ENCODE results near the gene KIF26B.
A peak's percentile ranks its signal among the peaks of the same experiment; 100 is the strongest.

KIF26B gene

DNA sequence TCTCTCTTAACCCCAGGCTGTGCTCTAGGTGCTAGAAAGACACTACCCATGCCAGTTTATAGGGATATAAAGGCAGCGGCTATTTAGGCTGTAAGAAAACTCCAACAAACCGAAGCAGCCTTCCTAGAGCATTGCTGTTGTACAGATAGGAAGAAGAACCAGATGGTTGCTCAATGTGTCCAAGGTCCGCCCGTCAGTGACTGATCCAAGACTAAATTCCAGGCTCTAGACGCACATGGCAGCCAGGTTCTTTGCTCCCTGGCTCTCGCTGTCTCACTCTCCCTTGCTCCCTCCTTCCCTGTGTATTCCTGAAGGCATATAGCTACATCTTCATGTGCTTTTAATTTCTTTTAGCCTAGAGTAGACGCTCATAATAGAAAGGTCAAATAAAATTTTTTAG lies 303.4 kb downstream of the KIF26B start:
- FAIRE-seq (no peak), DNase-seq (ENCODE audit: low spot score) (no peak)

DNA sequence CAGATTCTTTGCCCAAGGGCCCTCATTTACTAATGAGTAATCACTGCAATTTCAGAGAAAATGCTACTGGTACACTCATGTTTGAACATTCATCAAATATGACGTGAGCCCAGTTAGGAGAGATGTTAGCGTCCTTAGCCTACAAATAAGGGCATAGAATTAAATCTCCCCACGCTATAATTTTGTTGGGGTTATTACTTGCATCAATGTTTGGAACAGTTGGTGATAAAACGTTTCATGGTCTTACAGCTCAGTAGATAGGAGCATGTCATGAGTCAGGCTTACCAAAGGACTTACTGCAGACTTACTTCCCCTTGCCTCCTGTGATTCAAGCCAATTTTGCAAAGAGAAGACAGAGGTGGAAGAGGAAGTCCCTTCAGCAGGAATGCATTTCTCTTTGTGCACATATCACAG lies 304.0 kb downstream of the KIF26B start:
- DNase-seq (ENCODE audit: low spot score) = no peak

DNA sequence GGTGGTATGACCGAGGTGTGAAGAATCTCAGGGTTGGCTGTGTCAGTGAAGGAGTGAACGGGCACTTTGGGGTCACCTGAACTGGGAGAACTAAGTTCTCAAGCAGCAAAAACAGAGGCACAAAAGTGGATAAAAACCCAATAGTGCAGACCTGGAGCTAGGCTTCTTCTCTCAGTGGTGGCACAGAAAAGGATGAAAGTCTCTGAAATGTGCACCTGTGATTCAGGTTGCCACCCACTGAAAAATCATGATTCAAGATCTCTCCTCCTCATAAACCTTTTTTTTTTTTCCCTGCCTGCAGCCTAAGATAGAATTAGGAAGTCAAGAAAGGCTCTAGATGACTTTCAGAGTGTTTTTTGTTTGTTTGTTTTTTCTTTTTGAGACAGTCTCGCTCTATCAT lies 304.8 kb downstream of the KIF26B start:
- FAIRE-seq (no peak), DNase-seq (ENCODE audit: low spot score) (no peak)

More for the DNA sequence above, 304.0 kb downstream of the KIF26B start:
- FAIRE-seq = no peak

DNA sequence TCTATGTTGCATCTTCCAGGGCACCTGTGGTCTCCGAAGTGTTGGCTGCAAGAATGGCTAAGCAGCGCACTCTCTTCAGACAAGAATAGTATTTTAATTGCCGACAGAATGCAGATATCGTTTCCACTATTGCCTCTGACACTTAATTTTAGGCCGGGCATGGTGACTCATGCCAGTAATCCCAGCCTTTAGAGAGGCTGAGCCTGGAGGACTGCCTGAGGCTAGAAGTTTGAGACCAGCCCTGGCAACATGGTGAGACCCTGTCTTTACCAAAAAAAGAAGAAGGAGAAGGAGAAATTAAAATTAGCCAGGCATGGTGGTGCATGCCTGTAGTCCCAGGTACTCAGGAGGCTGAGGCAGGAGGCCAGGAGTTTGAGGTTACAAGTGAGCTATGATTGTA lies 306.9 kb downstream of the KIF26B start:
- DNase-seq (ENCODE audit: low spot score) = no peak
- no peak for FAIRE-seq

DNA sequence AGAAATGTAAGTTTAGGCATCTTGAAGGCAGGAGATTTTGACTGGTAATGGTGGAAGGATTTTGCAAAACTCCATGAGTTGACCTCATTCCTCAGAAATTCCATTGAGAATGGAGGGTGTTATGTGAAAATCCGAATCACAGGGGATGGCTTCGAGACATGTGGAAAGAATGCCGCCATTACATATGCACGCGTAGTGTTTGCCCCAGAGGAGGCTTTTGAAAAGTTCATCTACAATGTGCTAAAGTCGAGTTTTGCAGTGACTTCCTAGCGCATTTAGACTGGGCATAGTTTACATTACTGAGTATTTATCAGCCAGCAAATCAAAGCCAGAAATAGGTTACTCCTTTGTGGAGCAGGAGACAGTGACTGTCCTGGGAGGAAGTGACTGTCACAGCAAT lies 307.4 kb downstream of the KIF26B start:
- FAIRE-seq (no peak), DNase-seq (ENCODE audit: low spot score) (no peak)

DNA sequence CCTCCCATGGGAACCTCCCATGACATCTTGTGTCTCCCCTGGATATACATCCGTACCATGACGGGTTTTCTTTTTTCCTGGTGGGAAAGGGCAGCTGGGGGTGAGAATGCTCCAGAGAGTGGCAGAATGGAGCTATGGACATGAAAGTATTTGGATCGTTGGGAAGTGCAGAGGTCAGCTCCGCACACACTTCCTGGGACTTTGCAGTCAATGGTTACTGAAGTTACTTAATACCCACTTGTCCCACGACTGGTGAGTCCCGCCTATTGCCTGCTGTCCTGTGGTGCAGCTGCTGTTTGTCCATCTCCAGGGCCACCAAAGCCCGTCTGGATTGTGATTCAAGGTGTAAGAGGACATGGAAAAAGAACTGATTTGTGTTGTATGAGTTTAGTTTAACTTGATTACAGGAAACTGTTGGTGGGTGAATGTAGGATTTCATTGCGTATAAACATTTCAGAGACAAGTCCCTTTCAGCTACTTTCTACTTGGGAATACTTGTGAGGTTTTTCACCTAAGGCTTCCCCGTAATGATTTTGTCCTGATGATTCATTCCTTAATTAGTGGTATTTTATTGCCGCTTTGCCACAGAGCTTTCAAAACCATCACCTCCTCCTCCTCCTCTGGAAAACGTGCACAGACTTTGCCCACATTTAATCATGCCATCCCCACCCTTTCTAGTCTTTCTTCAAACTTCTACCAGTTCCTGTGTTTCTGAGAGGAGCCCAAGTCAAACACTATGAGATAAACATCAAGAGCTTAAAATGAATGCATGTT lies 308.8 kb downstream of the KIF26B start:
- FAIRE-seq (no peak), DNase-seq (ENCODE audit: low spot score) (no peak)

DNA sequence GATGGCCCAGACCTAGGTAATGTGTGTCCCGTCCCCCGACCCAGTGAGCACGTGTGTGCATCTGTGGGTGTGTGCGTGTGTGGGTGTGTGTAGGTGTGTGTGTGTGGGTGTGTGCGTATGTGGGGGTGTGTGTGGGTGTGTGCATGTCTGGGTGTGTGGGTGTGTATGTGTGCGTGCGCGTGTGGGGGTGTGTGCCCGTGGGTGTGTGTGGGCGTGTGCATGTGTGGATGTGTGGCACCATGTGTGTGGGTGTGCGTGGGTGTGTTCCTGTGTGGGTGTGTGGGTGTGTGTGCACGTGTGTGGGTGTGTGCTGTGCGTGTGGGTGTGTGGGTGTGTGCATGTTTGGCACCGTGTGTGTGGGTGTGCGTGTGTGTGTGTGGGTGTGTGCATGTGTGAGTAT lies 309.5 kb downstream of the KIF26B start:
- no peak for DNase-seq (ENCODE audit: low spot score)
- FAIRE-seq = peak; percentile 98

DNA sequence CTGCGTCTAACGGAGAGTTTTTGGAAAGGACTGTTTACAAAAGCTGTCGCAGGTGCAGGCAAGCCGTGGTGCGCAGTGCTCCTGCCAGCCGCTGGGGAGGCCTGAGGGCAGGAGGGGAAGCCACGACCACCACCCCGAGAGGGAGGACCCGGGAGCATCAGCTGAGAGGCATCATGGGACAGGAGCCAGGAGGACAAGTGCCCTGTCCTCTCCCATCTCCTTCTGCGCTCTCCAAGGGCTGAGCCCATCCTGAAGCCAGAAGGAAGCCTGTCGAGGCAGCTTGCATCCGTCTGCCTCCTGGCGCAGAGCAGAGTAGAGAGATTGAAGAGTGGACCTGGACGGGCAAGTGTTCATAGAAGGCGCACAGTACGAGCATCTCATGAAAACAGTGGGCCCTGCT lies 310.9 kb downstream of the KIF26B start:
- no peak for DNase-seq (ENCODE audit: low spot score)

DNA sequence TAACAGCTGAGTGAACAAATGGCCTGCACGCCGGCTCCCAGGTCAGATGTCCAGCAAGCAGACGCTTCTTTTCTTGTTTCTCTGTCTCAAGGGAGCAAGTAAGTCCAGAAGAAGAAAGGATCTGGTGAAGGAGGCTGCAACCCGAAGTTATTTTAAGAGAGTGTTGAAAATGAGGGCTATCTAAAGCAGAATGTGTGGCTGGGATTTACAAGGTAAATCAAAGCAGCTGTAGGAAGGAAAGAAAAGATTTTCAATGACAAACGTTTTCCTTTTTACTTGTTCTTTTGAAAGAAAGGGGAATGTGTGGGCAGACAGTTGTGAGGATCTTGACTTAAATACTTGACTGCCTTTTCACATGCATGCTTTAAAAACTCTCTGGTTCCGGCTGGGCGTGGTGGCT lies 311.5 kb downstream of the KIF26B start:
- FAIRE-seq (no peak), DNase-seq (ENCODE audit: low spot score) (no peak)

More for the DNA sequence above, 310.9 kb downstream of the KIF26B start:
- no peak for FAIRE-seq

DNA sequence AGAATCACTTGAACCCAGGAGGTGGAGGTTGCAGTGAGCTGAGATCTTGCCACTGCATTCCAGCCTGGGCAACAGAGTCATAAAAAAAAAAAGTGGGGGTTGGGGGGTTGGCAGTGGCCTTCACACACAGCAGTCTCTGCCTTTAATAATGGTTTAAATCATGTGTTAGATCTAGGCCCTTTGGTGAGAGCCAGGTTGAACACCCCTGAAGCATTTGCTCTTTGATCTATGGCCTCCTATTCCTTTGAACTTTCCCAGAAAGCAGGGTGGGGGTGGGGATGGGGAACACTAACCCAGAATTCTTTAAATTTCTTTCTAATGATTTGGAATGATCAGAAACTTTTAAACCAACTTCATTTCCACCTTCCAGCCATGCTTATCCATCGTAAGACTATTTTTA lies 313.0 kb downstream of the KIF26B start:
- no peak for FAIRE-seq

DNA sequence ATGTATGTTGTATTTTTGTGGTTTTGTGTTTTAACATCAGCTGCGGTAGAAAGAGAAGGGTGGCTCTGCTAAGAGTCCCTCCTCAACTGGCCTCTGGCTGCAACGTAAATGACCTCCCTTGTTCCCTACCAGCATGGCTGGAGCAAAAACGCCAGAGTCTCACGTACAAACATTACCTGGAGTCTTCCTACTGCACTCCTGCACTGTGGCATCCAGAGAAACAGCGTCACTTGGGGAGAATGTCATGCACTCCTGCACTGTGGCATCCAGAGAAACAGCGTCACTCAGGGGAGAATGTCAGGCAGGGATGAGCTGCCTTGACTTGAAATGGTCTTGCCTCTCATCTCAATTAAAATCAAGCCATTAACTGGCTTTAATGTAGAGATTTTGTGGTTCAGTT lies 314.2 kb downstream of the KIF26B start:
- DNase-seq (ENCODE audit: low spot score) = no peak
- no peak for FAIRE-seq

More for the DNA sequence above, 313.0 kb downstream of the KIF26B start:
- no peak for DNase-seq (ENCODE audit: low spot score)

DNA sequence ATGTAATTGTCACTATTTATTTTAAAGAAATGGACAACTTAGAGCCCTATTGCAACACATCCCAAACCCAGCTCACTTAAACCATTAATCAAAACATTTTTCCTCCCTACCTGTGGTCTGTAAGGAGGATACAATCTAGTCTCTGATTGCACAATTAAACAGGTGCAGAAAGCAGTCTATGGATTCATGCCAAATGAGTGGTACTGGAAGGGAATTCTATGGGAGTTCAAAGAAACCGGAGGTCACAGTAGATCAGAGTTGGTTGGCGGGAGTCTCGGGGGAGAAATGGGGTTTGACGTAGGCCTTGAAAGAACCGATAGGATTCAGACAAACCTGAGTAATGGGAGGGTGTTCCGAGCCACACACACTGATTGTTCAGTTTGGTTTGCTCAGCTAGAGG lies 314.9 kb downstream of the KIF26B start:
- DNase-seq (ENCODE audit: low spot score) = no peak
- no peak for FAIRE-seq

DNA sequence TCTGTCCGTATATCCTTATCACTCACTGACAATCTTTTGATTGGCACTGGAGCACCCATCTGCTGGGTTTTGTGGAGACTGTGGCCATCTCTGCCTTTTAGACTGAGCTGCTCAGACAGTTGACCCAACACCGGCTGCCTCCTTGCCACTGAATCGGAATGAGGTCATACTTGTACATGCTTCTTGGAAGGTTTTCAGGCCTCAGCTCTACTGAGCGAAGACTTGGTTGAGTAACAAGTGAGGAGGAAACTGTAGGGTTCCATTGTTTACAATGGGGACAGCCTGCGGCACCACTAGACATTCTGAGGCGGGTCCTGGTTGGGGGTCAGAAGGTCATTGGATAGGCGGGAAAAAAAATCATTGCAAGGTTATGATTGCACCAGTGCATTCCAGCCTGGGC lies 320.3 kb downstream of the KIF26B start:
- FAIRE-seq (no peak), DNase-seq (ENCODE audit: low spot score) (no peak)

DNA sequence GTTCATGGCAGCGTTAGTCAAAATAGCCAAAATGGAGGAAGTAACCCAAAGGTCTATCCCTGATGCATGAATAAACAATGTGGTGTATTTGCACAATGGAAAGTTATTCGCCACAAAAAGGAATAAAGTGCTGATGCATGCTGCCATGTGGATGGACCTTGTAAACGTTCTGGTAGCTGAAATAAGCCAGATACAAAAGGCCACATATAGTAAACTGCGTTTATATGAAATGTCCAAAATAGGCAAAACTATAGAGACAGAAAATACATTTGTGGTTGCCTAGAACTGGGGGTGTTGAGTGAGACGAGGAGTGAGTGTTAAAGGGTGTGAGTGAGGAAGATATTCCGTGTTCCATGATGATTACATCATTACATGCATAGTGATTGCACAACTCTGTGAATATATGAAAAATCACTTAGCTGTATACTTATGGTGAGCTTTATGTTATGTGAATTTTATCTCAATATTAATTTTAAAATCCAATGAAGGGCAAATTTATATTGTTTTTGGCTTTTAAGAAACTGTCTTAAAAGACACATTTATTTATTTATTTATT lies 321.3 kb downstream of the KIF26B start:
- no peak for FAIRE-seq
- no peak for DNase-seq (ENCODE audit: low spot score)

DNA sequence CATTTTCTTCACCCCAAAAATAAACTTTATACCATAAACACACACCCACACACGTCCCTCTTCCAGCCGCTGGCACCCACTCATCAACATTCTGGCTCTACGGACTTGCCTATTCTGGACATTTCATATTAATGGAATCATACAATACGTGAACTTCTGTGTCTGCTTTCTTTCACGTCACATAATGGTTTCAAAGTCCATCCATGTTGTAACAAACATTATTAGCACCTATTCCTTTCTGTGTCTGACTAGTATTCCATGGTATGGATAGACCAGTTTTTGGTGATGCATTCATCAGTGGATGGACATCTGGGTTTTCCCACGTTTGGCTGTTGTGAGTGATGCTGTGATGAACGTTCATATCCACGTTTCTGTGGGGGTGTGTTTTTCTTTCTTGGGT lies 323.2 kb downstream of the KIF26B start:
- DNase-seq (ENCODE audit: low spot score) = no peak
- FAIRE-seq = no peak

DNA sequence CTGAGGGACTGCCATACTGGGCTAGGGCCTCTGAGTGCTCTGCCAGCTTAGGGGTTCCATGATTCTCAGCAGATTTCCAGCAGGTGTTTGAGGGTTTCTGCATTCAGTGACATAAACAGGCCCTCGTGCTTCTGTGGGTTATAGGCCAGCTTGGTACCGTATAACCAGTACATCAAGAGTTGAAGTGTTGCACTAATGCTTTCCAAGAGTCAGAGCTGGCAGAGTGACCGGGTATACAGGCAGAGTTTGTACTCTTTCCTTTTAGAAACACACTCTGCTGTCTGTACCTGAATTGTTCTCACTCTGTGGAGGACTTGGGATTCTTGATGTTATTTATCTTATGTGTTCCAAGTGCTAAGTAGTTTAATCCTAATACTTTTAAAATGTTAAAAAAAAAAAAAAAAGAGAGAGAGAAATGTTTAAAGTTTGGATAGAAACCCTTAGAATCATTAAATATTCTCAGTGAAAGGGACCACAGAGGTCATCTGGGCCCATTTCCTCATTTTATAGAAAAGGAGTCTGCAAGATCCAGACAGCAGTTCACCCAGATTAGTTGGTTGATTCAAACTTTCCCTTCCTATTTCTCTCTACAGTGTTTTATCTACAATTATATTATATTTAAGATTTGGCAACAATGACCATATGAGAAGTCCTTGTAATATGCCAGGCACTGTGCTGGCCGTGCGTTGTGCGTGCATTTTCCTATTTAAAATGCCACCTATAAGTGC lies 325.8 kb downstream of the KIF26B start:
- FAIRE-seq (no peak), DNase-seq (ENCODE audit: low spot score) (no peak)

DNA sequence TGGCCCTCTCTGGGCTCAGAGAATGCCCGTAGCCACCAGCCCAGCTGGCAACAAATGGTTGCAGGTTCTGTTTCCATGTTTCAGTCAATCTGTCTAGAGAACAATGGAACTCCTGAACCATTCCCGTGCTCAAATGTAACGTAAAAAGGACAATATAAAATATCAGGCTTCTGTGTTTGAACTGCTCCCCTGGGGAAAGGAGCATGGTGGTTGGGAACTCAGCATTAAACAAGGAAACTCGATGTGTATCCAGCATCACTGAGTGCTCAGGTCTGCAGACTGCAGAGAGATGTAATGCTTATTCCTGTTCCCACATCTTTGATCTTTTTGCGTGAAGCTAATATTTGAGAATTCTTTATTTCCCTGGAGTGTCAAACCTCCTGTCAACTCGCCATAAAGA lies 326.5 kb downstream of the KIF26B start:
- FAIRE-seq (no peak), DNase-seq (ENCODE audit: low spot score) (no peak)

DNA sequence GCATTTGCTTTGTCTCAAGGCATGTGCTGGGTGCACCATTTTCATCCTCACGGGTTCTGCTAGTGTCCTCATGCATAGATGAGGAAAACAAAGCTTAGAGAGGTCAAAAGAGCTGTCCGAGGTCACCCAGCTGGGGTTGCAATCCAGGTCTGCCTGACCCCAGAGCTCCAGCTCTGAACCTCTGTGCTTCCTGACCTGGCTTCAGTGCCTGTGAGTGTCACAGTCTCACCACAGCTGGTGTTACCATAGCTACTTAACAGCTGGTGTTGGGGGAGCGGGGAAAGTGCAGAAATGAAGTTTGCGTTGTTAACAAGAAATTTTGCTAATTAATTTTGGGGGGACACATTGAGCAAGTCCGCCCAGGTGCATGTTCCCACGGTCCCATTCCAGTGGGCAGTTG lies 328.5 kb downstream of the KIF26B start:
- DNase-seq (ENCODE audit: low spot score) (no peak), FAIRE-seq (no peak)

DNA sequence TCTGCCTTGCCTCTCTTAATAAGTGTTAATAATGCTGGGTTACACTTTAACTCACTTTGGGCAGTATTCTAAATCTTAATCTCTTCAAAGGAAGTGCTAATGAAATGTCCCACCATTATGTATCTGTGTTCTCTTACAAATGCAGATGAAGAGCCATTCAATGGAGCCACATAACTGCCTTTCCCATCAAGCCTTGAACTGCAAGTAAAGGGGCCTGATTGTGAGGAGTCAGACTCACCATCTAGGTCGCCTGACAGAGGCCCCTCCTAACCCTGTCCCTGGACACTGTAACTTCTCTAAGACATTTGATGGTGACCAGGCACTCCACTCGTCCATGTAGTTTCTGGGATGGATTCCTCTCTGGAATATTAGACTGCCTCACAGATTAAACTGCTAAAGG lies 329.4 kb downstream of the KIF26B start:
- FAIRE-seq (no peak), DNase-seq (ENCODE audit: low spot score) (no peak)

DNA sequence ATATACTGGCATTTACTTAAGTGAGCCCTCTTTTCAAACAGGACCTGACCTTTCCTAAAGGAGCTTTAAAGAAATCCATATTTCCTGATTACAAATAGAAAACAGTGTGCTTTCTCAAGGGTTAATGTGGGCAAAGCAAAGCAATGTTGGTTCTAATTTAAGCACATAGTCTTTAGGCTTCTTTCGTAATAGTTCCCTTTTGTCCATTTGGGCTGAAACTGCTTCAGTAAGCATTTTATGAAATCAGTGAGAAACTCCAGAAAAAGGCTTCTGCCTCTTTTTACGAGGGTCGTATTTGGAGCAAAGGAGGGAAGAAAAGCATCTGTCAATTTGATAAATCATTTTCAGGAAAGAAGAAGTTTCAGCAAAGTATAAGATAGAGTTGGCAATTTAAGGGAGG lies 331.2 kb downstream of the KIF26B start:
- no peak for FAIRE-seq
- DNase-seq (ENCODE audit: low spot score) = no peak

DNA sequence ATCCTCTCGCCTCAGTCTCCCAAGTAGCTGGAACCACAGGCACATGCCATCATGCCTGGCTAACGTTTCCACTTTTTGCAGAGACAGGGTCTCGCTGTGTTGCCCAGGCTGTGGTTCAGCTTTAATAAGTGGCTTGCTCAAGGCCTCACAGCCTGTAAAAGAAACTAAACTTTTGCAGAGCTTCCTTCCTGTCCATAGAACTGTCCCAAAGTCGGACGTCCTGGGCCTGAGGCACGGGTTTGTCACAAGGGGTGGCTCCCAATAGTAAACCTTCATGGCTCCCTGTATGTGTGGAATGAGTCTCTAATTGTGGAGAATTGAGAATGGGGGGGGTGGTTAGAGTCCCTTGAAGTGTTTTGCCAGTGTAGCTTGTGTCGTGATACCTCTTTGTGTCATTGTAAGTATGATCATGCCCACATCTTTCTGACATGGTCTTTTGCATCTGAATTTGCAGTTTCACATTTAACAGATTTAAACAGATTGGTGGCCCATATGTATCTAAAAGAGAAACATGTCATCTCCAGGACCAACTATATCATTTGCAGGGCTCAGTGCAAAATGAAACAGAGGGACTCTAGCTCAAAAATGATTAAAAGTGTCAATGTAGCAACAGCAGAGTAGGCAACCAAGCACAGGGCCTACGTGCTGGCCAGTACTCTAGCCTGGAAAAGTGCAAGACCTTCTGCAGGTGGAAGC lies 332.1 kb downstream of the KIF26B start:
- FAIRE-seq (no peak), DNase-seq (ENCODE audit: low spot score) (no peak)

Data from urothelium cell line (cell line).